Loucy (cell line): ENCODE data around the gene ADAMTS2.

ENCODE experiments used
- EZH2phosphoT487 ChIP-seq: fragments of 200-600 bp; IDR thresholded peaks from 2 replicates; pipeline ENCODE4 v1.6.1; 2018; ENCODE audit warnings: antibody characterized with exemption, mild to moderate bottlenecking, moderate library complexity, borderline replicate concordance
- TF ChIP-seq, protein P1 (sequence below): fragments of 200-600 bp; sonication (generic); conservative IDR thresholded peaks from 2 replicates; pipeline ENCODE4 v1.5.1; 2014; ENCODE audit warnings: mild to moderate bottlenecking, antibody characterized with exemption, low read length

- TF ChIP-seq, protein P1, sequence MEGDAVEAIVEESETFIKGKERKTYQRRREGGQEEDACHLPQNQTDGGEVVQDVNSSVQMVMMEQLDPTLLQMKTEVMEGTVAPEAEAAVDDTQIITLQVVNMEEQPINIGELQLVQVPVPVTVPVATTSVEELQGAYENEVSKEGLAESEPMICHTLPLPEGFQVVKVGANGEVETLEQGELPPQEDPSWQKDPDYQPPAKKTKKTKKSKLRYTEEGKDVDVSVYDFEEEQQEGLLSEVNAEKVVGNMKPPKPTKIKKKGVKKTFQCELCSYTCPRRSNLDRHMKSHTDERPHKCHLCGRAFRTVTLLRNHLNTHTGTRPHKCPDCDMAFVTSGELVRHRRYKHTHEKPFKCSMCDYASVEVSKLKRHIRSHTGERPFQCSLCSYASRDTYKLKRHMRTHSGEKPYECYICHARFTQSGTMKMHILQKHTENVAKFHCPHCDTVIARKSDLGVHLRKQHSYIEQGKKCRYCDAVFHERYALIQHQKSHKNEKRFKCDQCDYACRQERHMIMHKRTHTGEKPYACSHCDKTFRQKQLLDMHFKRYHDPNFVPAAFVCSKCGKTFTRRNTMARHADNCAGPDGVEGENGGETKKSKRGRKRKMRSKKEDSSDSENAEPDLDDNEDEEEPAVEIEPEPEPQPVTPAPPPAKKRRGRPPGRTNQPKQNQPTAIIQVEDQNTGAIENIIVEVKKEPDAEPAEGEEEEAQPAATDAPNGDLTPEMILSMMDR: no peak
- no peak for TF ChIP-seq EZH2phosphoT487
These were observed 78.8 kb downstream of the ADAMTS2 start for GRCh38 chr5:179266291-179267070.
